Loucy (cell line): ENCODE measurements around the gene GPR137.

ENCODE experiments used
- EZH2phosphoT487 ChIP-seq: fragments of 200-600 bp; IDR thresholded peaks from 2 replicates; pipeline ENCODE4 v1.6.1; 2018; ENCODE audit warnings: antibody characterized with exemption, mild to moderate bottlenecking, moderate library complexity, borderline replicate concordance
- TF ChIP-seq, protein P1 (sequence below): fragments of 200-600 bp; sonication (generic); conservative IDR thresholded peaks from 2 replicates; pipeline ENCODE4 v1.5.1; 2014; ENCODE audit warnings: mild to moderate bottlenecking, antibody characterized with exemption, low read length

DNA sequence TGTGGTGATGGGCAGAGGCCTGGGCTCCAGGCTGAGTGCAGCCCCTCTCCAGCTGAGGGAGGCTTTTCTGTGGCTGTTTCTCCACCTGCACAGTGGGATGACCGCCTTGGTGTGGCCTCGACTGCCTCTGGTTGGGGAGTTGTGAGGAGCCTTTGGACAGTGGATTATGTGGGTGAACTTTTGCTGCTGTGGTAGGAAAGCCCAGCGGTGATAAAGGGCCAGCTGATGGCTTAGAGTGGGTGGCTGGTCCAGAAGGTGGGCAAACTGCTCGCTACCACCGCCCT is 18.3 kb downstream of the GPR137 start:
- TF ChIP-seq, protein P1, sequence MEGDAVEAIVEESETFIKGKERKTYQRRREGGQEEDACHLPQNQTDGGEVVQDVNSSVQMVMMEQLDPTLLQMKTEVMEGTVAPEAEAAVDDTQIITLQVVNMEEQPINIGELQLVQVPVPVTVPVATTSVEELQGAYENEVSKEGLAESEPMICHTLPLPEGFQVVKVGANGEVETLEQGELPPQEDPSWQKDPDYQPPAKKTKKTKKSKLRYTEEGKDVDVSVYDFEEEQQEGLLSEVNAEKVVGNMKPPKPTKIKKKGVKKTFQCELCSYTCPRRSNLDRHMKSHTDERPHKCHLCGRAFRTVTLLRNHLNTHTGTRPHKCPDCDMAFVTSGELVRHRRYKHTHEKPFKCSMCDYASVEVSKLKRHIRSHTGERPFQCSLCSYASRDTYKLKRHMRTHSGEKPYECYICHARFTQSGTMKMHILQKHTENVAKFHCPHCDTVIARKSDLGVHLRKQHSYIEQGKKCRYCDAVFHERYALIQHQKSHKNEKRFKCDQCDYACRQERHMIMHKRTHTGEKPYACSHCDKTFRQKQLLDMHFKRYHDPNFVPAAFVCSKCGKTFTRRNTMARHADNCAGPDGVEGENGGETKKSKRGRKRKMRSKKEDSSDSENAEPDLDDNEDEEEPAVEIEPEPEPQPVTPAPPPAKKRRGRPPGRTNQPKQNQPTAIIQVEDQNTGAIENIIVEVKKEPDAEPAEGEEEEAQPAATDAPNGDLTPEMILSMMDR: no peak
- no peak for TF ChIP-seq EZH2phosphoT487
